Measurements from ENCODE around the gene S100A13.
A peak's percentile ranks its signal among the peaks of the same experiment; 100 is the strongest.

Gene S100A13

DNA sequence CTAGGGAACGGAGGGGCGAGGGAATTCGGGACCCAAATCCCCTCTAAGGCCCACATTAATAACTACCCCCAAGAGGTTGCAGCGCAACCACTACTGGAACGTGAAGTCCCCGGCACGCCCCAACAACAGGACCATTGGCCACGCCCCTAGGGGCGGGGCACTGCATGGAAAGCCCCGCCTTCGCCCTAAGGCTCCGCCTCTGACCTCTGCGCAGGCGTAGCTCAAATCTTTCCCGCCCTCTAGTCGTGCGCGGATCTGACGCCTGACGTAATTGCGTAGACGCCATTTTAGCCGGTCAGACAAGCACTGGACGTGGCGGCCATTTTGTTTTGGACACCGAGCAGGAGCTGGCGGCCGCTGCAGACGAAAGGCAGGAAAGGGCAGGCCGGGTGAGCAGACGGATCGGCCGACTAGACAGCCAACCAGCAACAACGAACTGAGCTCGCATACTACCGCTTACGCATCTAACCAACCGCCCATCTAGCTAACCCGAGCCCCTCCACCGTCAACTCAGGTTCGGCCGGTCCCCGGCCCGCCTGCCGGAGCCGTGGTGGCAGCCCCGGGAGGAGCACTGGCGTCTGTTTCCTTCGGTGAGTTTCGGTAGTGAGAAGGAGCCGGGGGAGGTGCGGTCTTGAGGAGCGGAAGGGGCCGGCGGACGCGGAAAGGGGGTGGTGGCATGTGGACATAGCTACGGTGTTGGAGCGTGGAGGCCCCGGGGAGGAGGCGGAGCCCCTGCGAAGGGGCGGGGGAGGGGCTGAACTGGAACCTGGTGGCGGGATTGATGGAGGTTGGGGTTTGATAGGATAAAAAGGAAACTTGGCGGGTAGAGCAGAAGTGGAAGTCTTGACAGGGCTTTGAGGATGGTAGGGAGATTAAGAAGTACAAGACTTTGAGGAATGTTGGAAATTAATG lies 6.7 kb upstream of the S100A13 start, which contains the start of gene CHTOP:
Gene CHTOP, plus strand, starts transcription at position 313 of the 912 bp plus-strand sequence. CDS start 2,523 bp downstream, outside the sequence.
- TF ChIP-seq Cebpa-rat (IDR thresholded peaks at IDR 0.05) = no peak
- Histone ChIP-seq H3K9ac (peak within 1 kb of the TSS; percentile 98 to 100 (median 99)), H4K20me1 (peaks cover 0 to 17% (median 0%) of the 10 kb centered on the region in 11 experiments; a peak in 8 of 22 replicates), H3K9me3 (replicated peaks in 1 of 11) (peaks cover 0 to 14% (median 3%) of the 10 kb centered on the region in 11 experiments; a peak in 6 of 22 replicates), H3K4me2 (peak within 1 kb of the TSS; percentile 76 to 96 (median 91)), H3K4me1 (peaks cover 65 to 72% (median 70%) of the 10 kb centered on the region in 10 experiments), H3K4me3 (peak within 1 kb of the TSS; percentile 71 to 85 (median 80)), H3K36me3 (peaks cover 36 to 60% (median 40%) of the 10 kb centered on the region in 11 experiments), H3K27me3 (no peaks in the 10 kb centered on the region), H3K27ac (peak within 1 kb of the TSS; percentile 98 to 100 (median 99))

- Histone ChIP-seq H3K27me3 (no peaks in the 10 kb centered on the region), H3K4me2 (peak overlapping the region; percentile 21 to 93 (median 48); a peak in 21 of 22 replicates), H3K36me3 (peaks cover 28 to 52% (median 33%) of the 10 kb centered on the region in 11 experiments), H3K27ac (peak overlapping the region in 10 of 11 experiments; percentile 98 to 100 (median 99); a peak in 17 of 22 replicates), H3K4me1 (peaks cover 72 to 80% (median 77%) of the 10 kb centered on the region in 10 experiments), H3K4me3 (peak overlapping the region in 9 of 10 experiments; percentile 73 to 85 (median 81); a peak in 15 of 20 replicates), H4K20me1 (peaks cover 0 to 17% (median 0%) of the 10 kb centered on the region in 11 experiments; a peak in 8 of 22 replicates), H3K9me3 (replicated peaks in 1 of 11) (peaks cover 0 to 14% (median 3%) of the 10 kb centered on the region in 11 experiments; a peak in 6 of 22 replicates), H3K9ac (peak overlapping the region in 3 of 11 experiments; percentile 98 to 100 (median 99); a peak in 4 of 22 replicates)
- no peak for TF ChIP-seq Cebpa-rat (IDR thresholded peaks at IDR 0.05)
Measured at GRCh38 chr1:153633161-153633753, 6.0 kb upstream of the S100A13 start.

GRCh38 chr1:153631047-153632022 lies 4.0 kb upstream of the S100A13 start:
- no peaks in the 10 kb centered on the region for H3K27me3 ChIP-seq
- peak overlapping the region in 1 of 11 experiments; percentile 74; a peak in 2 of 22 replicates for H3K9ac ChIP-seq

GRCh38 chr1:153630384-153630783 lies 3.1 kb upstream of the S100A13 start:
- H3K27me3 ChIP-seq = no peaks in the 10 kb centered on the region
- peaks cover 0 to 5% (median 0%) of the 10 kb centered on the region in 11 experiments; a peak in 7 of 22 replicates for H4K20me1 ChIP-seq
- H3K36me3 ChIP-seq = peaks cover under 1 to 31% (median 8%) of the 10 kb centered on the region in 11 experiments; a peak in 19 of 22 replicates
- peak overlapping the region; percentile 66 to 92 (median 86); a peak in 18 of 22 replicates for H3K27ac ChIP-seq
- peaks cover 78 to 86% (median 83%) of the 10 kb centered on the region in 10 experiments for H3K4me1 ChIP-seq
- H3K4me2 ChIP-seq = peak overlapping the region; percentile 84 to 100 (median 97)
- H3K9me3 ChIP-seq (replicated peaks in 1 of 11) = peaks cover 0 to 14% (median 3%) of the 10 kb centered on the region in 11 experiments; a peak in 6 of 22 replicates
- H3K4me3 ChIP-seq = peak overlapping the region in 5 of 10 experiments; percentile 20 to 75 (median 62); a peak in 7 of 20 replicates
- H3K9ac ChIP-seq = peak overlapping the region in 9 of 11 experiments; percentile 36 to 91 (median 82); a peak in 12 of 22 replicates
- no peak for TF ChIP-seq Cebpa-rat (IDR thresholded peaks at IDR 0.05)

More at GRCh38 chr1:153631047-153632022, 4.0 kb upstream of the S100A13 start:
- Histone ChIP-seq H4K20me1 (peaks cover 0 to 15% (median 0%) of the 10 kb centered on the region in 11 experiments; a peak in 8 of 22 replicates), H3K9me3 (replicated peaks in 1 of 11) (peaks cover 0 to 14% (median 3%) of the 10 kb centered on the region in 11 experiments; a peak in 6 of 22 replicates), H3K36me3 (peaks cover 9 to 33% (median 14%) of the 10 kb centered on the region in 11 experiments), H3K4me3 (no peak overlapping the region), H3K27ac (peak overlapping the region; percentile 16 to 92 (median 84); a peak in 12 of 22 replicates), H3K4me1 (peaks cover 78 to 86% (median 83%) of the 10 kb centered on the region in 10 experiments), H3K4me2 (peak overlapping the region; percentile 20 to 100 (median 97); a peak in 17 of 22 replicates)
- no peak for TF ChIP-seq Cebpa-rat (IDR thresholded peaks at IDR 0.05)

- Histone ChIP-seq H3K4me2 (peak overlapping the region; percentile 84 to 100 (median 97)), H3K4me3 (peak overlapping the region in 5 of 10 experiments; percentile 47 to 75 (median 70); a peak in 8 of 20 replicates), H3K36me3 (peaks cover 0 to 31% (median 10%) of the 10 kb centered on the region in 11 experiments; a peak in 17 of 22 replicates), H3K4me1 (peaks cover 78 to 86% (median 83%) of the 10 kb centered on the region in 10 experiments), H3K9ac (peak overlapping the region in 9 of 11 experiments; percentile 52 to 91 (median 82); a peak in 14 of 22 replicates), H3K27me3 (no peaks in the 10 kb centered on the region), H4K20me1 (peaks cover 0 to 3% (median 0%) of the 10 kb centered on the region in 11 experiments; a peak in 4 of 22 replicates), H3K9me3 (replicated peaks in 1 of 11) (peaks cover 0 to 14% (median 3%) of the 10 kb centered on the region in 11 experiments; a peak in 6 of 22 replicates), H3K27ac (peak overlapping the region; percentile 66 to 92 (median 86); a peak in 20 of 22 replicates)
- no peak for TF ChIP-seq Cebpa-rat (IDR thresholded peaks at IDR 0.05)
Measured at GRCh38 chr1:153629971-153630370, 2.7 kb upstream of the S100A13 start.

DNA sequence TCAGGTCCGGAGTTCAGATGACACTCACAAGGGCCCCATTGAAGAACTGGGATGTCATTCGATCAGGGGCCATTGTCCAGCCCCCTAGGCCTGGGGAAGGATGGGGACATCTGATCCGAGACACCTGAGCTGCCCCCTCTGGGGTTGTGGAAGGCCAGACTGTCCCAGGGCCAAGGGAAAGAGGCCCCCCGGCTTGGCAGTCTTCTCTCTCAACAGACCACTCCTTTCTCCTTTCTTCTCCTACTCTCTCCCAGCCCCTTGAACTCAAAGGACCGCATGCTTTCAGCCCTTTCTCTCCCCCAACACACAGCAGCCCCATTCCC lies 2.0 kb upstream of the S100A13 start:
- Histone ChIP-seq H3K36me3 (peaks cover 0 to 37% (median 14%) of the 10 kb centered on the region in 11 experiments; a peak in 17 of 22 replicates), H3K4me3 (peak overlapping the region in 9 of 10 experiments; percentile 10 to 75 (median 62); a peak in 13 of 20 replicates), H4K20me1 (no peaks in the 10 kb centered on the region), H3K27me3 (no peaks in the 10 kb centered on the region), H3K4me1 (peaks cover 85 to 92% (median 89%) of the 10 kb centered on the region in 10 experiments), H3K4me2 (peak overlapping the region; percentile 84 to 100 (median 97)), H3K9me3 (replicated peaks in 1 of 11) (peaks cover 0 to 14% (median 3%) of the 10 kb centered on the region in 11 experiments; a peak in 6 of 22 replicates), H3K27ac (peak overlapping the region; percentile 66 to 92 (median 86); a peak in 21 of 22 replicates), H3K9ac (peak overlapping the region; percentile 62 to 91 (median 84); a peak in 17 of 22 replicates)
- TF ChIP-seq Cebpa-rat (IDR thresholded peaks at IDR 0.05) = no peak

Data from BLaER1 treated with 17β-estradiol and CSF1 and Interleukin-3, amounts not matched to agents 10 nM and 100 nM (cell line).